Measurements from ENCODE around the gene PIEZO2. TPM values are rescaled to one million over a fixed set of nuclear protein-coding genes. Genes with fewer than 3 reads are reported as not detected.

Gene PIEZO2
- total RNA-seq, 3 donors from 2014 or later: 1.9 to 26.2 (median 11.4) TPM

DNA sequence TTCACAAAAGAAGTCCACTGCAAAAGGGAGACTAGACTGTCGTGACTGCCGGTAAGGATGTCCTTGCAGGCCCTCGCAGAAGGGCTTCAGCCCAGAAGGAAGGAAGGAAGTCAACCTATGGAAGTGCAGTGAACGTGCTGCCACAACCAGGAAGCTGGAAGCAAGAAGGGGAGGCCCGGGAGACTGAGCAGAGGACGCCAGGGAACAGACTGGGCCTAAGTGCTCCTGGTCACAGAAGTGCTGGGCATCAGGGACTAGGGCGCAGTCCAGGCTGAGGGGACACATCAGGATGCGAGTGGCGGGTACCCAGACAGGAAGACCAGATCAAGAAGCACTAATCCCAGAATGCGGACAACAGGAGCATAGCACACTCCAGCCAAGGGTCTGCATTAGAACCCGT lies 78.8 kb downstream of the PIEZO2 start:
- TF ChIP-seq POLR2AphosphoS5 (IDR thresholded peaks at IDR 0.05) (no peak), POLR2A (IDR thresholded peaks at IDR 0.05) (no peak)
- TF ChIP-seq, protein P1, sequence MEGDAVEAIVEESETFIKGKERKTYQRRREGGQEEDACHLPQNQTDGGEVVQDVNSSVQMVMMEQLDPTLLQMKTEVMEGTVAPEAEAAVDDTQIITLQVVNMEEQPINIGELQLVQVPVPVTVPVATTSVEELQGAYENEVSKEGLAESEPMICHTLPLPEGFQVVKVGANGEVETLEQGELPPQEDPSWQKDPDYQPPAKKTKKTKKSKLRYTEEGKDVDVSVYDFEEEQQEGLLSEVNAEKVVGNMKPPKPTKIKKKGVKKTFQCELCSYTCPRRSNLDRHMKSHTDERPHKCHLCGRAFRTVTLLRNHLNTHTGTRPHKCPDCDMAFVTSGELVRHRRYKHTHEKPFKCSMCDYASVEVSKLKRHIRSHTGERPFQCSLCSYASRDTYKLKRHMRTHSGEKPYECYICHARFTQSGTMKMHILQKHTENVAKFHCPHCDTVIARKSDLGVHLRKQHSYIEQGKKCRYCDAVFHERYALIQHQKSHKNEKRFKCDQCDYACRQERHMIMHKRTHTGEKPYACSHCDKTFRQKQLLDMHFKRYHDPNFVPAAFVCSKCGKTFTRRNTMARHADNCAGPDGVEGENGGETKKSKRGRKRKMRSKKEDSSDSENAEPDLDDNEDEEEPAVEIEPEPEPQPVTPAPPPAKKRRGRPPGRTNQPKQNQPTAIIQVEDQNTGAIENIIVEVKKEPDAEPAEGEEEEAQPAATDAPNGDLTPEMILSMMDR (IDR thresholded peaks at IDR 0.05): no peak
- Histone ChIP-seq H3K9me3 (no peaks in the 10 kb centered on the region), H3K27ac (no peak overlapping the region), H3K27me3 (no peaks in the 10 kb centered on the region), H3K4me1 (no peaks in the 10 kb centered on the region), H3K4me3 (no peak overlapping the region), H3K36me3 (no peaks in the 10 kb centered on the region)
- no peak for DNase-seq (ENCODE audit: low spot score in 2 of 2)
- intact Hi-C loops (cut with DNase I; ENCODE audit: low total_unique reads): no loop called here

DNA sequence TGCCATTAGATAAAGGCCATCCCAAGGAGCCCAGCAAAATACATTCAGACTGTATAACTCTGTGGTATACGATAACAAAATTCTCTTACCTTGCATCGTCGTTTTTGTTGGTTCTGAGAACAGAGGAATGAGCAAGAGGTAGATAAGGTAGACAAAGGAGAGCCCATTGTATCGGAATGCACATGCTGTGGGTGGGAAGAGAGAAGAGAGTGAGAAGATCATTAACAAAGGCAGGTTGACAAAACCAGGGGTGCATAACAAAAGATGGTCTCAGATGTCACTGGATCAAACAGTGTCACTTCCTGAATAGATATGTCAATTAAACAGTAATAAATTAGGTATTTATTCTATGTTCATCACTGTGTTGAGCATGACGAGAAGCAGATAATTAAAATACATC lies 83.3 kb downstream of the PIEZO2 start:
- Histone ChIP-seq H3K4me3 (no peak overlapping the region), H3K9me3 (no peaks in the 10 kb centered on the region), H3K27me3 (no peaks in the 10 kb centered on the region), H3K36me3 (no peaks in the 10 kb centered on the region), H3K27ac (no peak overlapping the region), H3K4me1 (no peaks in the 10 kb centered on the region)
- no peak for DNase-seq (ENCODE audit: low spot score in 2 of 2)
- intact Hi-C loops (cut with DNase I; ENCODE audit: low total_unique reads): no loop called here
- TF ChIP-seq, protein P1 (IDR thresholded peaks at IDR 0.05): no peak
- TF ChIP-seq POLR2A (IDR thresholded peaks at IDR 0.05): no peak
- no peak for TF ChIP-seq POLR2AphosphoS5 (IDR thresholded peaks at IDR 0.05)

DNA sequence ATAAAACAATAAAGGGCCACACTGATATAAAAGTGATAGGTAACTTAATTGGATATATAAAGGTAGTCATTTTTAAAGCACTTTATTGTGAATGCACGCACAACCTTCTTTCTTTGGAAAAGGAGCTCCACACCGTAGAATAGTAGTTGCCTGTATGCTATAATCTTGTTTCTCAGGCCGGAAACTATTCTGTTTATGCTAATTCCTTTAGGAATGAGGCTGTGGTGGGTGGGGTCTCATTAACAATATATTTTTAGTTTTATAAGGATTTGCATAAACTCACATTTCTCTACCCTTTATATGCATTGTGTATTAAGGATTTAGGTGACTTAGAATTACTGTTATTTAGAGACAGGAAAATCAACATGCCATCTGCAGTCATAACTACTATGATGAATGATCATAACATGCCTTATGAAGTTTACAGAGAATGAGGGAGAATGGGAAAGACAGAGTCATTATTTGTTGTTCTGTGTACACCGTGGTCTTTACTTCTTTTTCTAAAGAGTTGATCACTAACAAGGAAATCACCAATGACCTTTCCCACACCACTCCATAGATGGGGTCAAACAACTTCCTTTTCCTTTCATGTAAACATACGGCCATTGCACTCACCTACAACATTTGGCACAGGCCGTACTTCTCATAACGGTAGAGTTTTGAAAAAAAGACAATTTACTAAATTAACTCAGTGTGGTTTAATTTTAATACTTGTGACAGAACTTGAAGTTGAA lies 84.5 kb downstream of the PIEZO2 start:
- TF ChIP-seq POLR2A (IDR thresholded peaks at IDR 0.05) (no peak), POLR2AphosphoS5 (IDR thresholded peaks at IDR 0.05) (no peak)
- TF ChIP-seq, protein P1 (IDR thresholded peaks at IDR 0.05): no peak
- no peaks in the 10 kb centered on the region for H3K9me3 ChIP-seq
- intact Hi-C loops (cut with DNase I; ENCODE audit: low total_unique reads): no loop called here
- no peaks in the 10 kb centered on the region for H3K36me3 ChIP-seq
- no peak overlapping the region for H3K4me3 ChIP-seq
- DNase-seq (ENCODE audit: low spot score in 2 of 2): no peak
- H3K27ac ChIP-seq: no peak overlapping the region
- H3K4me1 ChIP-seq: no peaks in the 10 kb centered on the region
- H3K27me3 ChIP-seq: no peaks in the 10 kb centered on the region

DNA sequence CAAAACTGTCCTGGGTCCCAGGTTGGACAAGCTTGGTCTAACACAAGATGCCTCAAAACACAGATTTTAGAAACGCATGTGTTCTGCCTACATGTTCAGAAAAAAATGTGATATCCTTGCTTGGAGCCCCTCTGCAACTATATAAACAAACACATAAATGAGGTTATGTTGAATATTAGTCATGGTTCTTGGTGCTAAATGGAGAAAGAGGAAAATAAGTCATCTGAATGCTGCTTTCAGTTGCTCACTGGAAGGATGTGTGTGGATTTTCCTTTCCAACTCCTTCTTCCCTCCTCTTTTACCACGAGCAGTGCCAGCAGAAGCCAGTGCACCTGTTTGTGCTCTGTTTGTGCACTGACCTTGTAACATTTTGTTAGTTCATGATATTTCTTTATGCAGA lies 85.3 kb downstream of the PIEZO2 start:
- no peak overlapping the region for H3K4me3 ChIP-seq
- H3K27me3 ChIP-seq: no peaks in the 10 kb centered on the region
- intact Hi-C loops (cut with DNase I; ENCODE audit: low total_unique reads): no loop called here
- no peaks in the 10 kb centered on the region for H3K4me1 ChIP-seq
- no peak overlapping the region for H3K27ac ChIP-seq
- TF ChIP-seq POLR2A (IDR thresholded peaks at IDR 0.05) (no peak), POLR2AphosphoS5 (IDR thresholded peaks at IDR 0.05) (no peak)
- TF ChIP-seq, protein P1 (IDR thresholded peaks at IDR 0.05): no peak
- DNase-seq (ENCODE audit: low spot score in 2 of 2): no peak
- no peaks in the 10 kb centered on the region for H3K9me3 ChIP-seq
- H3K36me3 ChIP-seq: no peaks in the 10 kb centered on the region

DNA sequence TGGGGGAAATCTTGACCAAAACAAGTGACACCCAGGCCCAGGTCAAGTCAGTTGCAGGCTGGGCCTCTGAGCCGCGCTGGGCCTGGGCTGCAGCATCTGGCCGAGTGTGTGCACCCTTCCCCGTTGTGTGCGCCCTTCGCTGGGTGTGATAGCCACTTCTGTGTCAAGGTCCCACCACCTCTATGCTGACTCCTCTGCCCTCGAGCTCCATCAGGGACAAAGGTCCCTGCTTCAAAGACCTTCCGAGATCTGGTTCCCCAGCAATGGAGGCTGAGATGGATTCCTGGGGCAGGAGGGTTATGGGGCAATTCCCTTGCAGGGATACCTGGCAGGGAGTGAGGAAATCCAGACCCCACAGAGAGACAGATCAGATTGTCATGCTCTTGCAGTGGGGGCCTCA lies 93.6 kb downstream of the PIEZO2 start:
- H3K27ac ChIP-seq: no peak overlapping the region
- intact Hi-C loops (cut with DNase I; ENCODE audit: low total_unique reads): no loop called here
- H3K4me3 ChIP-seq: no peak overlapping the region
- no peaks in the 10 kb centered on the region for H3K4me1 ChIP-seq
- no peaks in the 10 kb centered on the region for H3K27me3 ChIP-seq
- H3K36me3 ChIP-seq: no peaks in the 10 kb centered on the region
- H3K9me3 ChIP-seq: no peaks in the 10 kb centered on the region
- TF ChIP-seq POLR2AphosphoS5 (IDR thresholded peaks at IDR 0.05) (no peak), POLR2A (IDR thresholded peaks at IDR 0.05) (no peak)
- TF ChIP-seq, protein P1 (IDR thresholded peaks at IDR 0.05): no peak
- no peak for DNase-seq (ENCODE audit: low spot score in 2 of 2)

Measured in breast epithelium (tissue), 4 donors.